ENCODE measurements around the gene AURKA. TPM values are rescaled to one million over a fixed set of nuclear protein-coding genes. Genes with fewer than 3 reads are reported as not detected.

The AURKA gene
- total and polyA plus RNA-seq, 2 donors (not counting 1 experiment from before 2014, with no cell fraction given): 27.7 to 32.7 TPM

DNA sequence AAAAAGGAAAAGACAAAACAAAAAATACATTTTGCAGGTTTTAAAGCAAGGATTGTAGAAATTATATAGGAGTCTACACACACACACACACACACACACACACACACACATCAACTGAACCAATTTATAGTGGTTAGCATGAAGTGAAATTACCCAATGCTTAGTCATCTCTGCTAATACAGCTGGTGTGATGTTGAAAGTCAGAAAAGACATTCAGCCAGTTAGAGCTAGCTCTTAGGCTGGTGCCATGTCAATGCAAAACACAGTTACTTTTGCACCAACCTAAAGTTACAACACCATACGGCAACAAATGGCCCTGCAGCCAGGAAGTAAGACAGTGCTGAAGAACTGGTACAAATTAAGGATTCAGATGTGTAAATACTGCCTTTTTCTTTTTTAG lies 18.1 kb downstream of the AURKA start:
- Histone ChIP-seq H3K4me2 (ENCODE audit: extremely low read depth, insufficient read depth, low read length) (peak overlapping the region; percentile 28), H4K20me1 (ENCODE audit: control insufficient read depth, extremely low read depth, insufficient read depth, low read length) (no peaks in the 10 kb centered on the region), H2AFZ (ENCODE audit: low read length) (no peak overlapping the region), H3K9ac (ENCODE audit: insufficient read depth, low read length) (no peak overlapping the region), H3K79me2 (ENCODE audit: control insufficient read depth, insufficient read depth, low read length) (peaks cover 41% of the 10 kb centered on the region), H3K9me3 (ENCODE audit: control insufficient read depth, insufficient read depth, low read depth, low read length) (no peaks in the 10 kb centered on the region), H3K27ac (ENCODE audit: insufficient read depth, low read length) (no peak overlapping the region), H3K4me3 (replicated peaks in 1 of 4; ENCODE audit: control extremely low read depth in 1 of 4, insufficient read depth in 1 of 4, low read depth in 3 of 4, low read length in 4 of 4) (no peak overlapping the region), H3K27me3 (ENCODE audit: control insufficient read depth, insufficient read depth, low read length) (no peaks in the 10 kb centered on the region), H3K4me1 (ENCODE audit: control insufficient read depth, extremely low read depth, insufficient read depth, low read length) (no peaks in the 10 kb centered on the region), H3K36me3 (ENCODE audit: control insufficient read depth, insufficient read depth, low read length) (peaks cover 9% of the 10 kb centered on the region)
- peak; percentile 91 to 99 for DNase-seq (ENCODE audit: low read depth in 2 of 2)
- TF ChIP-seq CTCF (conservative IDR thresholded peaks at IDR 0.05 in 1 of 2, IDR thresholded peaks at IDR 0.05 in 1 of 2; ENCODE audit: low read depth in 1 of 2, low read length in 2 of 2) (no peak), EZH2 (IDR thresholded peaks at IDR 0.05; ENCODE audit: low read length, missing control alignments) (no peak)

- no peaks in the 10 kb centered on the region for H3K27me3 ChIP-seq (ENCODE audit: control insufficient read depth, insufficient read depth, low read length)
- TF ChIP-seq EZH2 (IDR thresholded peaks at IDR 0.05; ENCODE audit: low read length, missing control alignments) (no peak), CTCF (conservative IDR thresholded peaks at IDR 0.05 in 1 of 2, IDR thresholded peaks at IDR 0.05 in 1 of 2; ENCODE audit: low read depth in 1 of 2, low read length in 2 of 2) (no peak)
- H3K4me3 ChIP-seq (replicated peaks in 1 of 4; ENCODE audit: control extremely low read depth in 1 of 4, insufficient read depth in 1 of 4, low read depth in 3 of 4, low read length in 4 of 4): no peak overlapping the region
- H3K4me2 ChIP-seq (ENCODE audit: extremely low read depth, insufficient read depth, low read length): no peak overlapping the region
- H4K20me1 ChIP-seq (ENCODE audit: control insufficient read depth, extremely low read depth, insufficient read depth, low read length): no peaks in the 10 kb centered on the region
- no peak overlapping the region for H2AFZ ChIP-seq (ENCODE audit: low read length)
- DNase-seq (ENCODE audit: low read depth in 2 of 2): no peak
- H3K4me1 ChIP-seq (ENCODE audit: control insufficient read depth, extremely low read depth, insufficient read depth, low read length): no peaks in the 10 kb centered on the region
- H3K9ac ChIP-seq (ENCODE audit: insufficient read depth, low read length): no peak overlapping the region
- no peaks in the 10 kb centered on the region for H3K9me3 ChIP-seq (ENCODE audit: control insufficient read depth, insufficient read depth, low read depth, low read length)
- peaks cover 12% of the 10 kb centered on the region for H3K36me3 ChIP-seq (ENCODE audit: control insufficient read depth, insufficient read depth, low read length)
- no peak overlapping the region for H3K27ac ChIP-seq (ENCODE audit: insufficient read depth, low read length)
- H3K79me2 ChIP-seq (ENCODE audit: control insufficient read depth, insufficient read depth, low read length): peaks cover 30% of the 10 kb centered on the region
Observed at GRCh38 chr20:56372850-56373249, 19.2 kb downstream of the AURKA start.

DNA sequence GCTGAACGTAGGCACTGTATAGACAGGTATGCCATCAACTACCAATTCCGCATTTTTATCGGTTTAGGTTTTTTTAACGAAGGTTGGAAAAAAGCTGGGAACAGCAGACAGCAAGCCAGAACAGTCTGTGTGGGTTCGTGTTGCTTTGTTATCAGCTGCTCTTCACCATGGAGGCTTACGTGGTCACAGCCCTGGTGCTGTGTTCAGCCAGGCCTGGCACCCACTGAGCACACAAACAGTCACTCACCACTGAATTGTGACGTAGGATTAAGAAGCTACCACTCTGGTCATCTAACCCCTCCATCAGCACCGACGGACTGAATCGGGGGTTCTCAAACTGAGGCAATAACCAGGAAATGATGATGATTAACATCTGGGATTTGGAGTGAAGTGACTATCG lies 20.0 kb downstream of the AURKA start:
- DNase-seq (ENCODE audit: low read depth in 2 of 2): no peak
- TF ChIP-seq CTCF (conservative IDR thresholded peaks at IDR 0.05 in 1 of 2, IDR thresholded peaks at IDR 0.05 in 1 of 2; ENCODE audit: low read depth in 1 of 2, low read length in 2 of 2) (no peak), EZH2 (IDR thresholded peaks at IDR 0.05; ENCODE audit: low read length, missing control alignments) (no peak)

More for the DNA sequence above, 20.0 kb downstream of the AURKA start:
- Histone ChIP-seq H3K4me1 (ENCODE audit: control insufficient read depth, extremely low read depth, insufficient read depth, low read length) (no peaks in the 10 kb centered on the region), H3K4me3 (replicated peaks in 1 of 4; ENCODE audit: control extremely low read depth in 1 of 4, insufficient read depth in 1 of 4, low read depth in 3 of 4, low read length in 4 of 4) (no peak overlapping the region), H3K36me3 (ENCODE audit: control insufficient read depth, insufficient read depth, low read length) (peaks cover 12% of the 10 kb centered on the region), H3K9ac (ENCODE audit: insufficient read depth, low read length) (no peak overlapping the region), H3K79me2 (ENCODE audit: control insufficient read depth, insufficient read depth, low read length) (peaks cover 25% of the 10 kb centered on the region), H3K9me3 (ENCODE audit: control insufficient read depth, insufficient read depth, low read depth, low read length) (no peaks in the 10 kb centered on the region), H4K20me1 (ENCODE audit: control insufficient read depth, extremely low read depth, insufficient read depth, low read length) (no peaks in the 10 kb centered on the region), H3K27me3 (ENCODE audit: control insufficient read depth, insufficient read depth, low read length) (no peaks in the 10 kb centered on the region), H3K27ac (ENCODE audit: insufficient read depth, low read length) (no peak overlapping the region), H2AFZ (ENCODE audit: low read length) (no peak overlapping the region), H3K4me2 (ENCODE audit: extremely low read depth, insufficient read depth, low read length) (no peak overlapping the region)

All from fibroblast of lung (primary cell).